Hematopoietic multipotent progenitor cell treated with erythropoietin and hydrocortisone succinate and interleukin-3 and kit ligand, for 15 days (in vitro differentiated cells): ENCODE data around the gene IPPK.

Experiments
- DNase-seq: peaks from one replicate; pipeline ENCODE4 v3.0.0-alpha.2; 2015; ENCODE audit warnings: low spot score

The IPPK gene

DNA sequence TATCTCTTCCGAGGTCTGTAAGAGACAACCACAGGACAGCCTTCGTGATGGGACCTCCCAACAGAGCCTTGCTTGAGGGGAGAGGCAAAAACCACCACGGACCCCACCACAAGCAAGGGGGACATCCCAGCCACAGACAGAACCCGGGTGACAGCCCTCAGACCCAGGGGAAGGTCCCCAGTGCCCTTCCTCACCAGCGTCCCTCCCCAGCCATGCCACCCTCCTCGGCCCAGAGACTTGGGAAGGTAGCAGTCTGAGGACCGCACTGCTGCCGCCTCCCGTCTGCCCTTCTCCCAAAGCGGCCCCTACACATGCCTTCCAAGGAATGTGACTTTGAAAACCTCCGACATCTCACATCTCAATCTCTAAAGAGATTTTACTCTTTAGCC lies 13.4 kb downstream of the IPPK start:
- no peak for DNase-seq

- no peak for DNase-seq
Measured at GRCh38 chr9:92655896-92656536, 13.9 kb downstream of the IPPK start.

GRCh38 chr9:92655366-92655765 lies 14.6 kb downstream of the IPPK start:
- no peak for DNase-seq

- DNase-seq: peak; percentile 79
Measured at GRCh38 chr9:92654481-92655301, 15.2 kb downstream of the IPPK start.

DNA sequence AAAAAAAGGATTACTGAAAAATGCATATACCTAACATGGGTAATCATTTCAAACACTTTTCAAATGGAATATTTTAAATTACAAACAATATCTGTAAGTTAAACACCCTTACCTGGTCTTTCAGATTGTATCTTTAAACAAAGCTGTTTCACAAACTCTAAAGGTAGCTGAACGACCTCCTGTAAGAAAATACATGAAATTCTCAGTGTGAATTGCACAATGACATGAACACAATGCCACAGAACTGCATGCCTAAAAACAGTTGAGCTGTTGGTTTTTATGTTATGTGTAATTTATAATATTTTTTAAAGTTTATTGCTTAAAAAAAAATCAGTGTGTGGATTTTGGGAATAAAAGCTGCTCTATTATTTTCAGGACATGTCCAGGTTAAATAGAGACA lies 17.5 kb downstream of the IPPK start:
- DNase-seq: no peak

DNA sequence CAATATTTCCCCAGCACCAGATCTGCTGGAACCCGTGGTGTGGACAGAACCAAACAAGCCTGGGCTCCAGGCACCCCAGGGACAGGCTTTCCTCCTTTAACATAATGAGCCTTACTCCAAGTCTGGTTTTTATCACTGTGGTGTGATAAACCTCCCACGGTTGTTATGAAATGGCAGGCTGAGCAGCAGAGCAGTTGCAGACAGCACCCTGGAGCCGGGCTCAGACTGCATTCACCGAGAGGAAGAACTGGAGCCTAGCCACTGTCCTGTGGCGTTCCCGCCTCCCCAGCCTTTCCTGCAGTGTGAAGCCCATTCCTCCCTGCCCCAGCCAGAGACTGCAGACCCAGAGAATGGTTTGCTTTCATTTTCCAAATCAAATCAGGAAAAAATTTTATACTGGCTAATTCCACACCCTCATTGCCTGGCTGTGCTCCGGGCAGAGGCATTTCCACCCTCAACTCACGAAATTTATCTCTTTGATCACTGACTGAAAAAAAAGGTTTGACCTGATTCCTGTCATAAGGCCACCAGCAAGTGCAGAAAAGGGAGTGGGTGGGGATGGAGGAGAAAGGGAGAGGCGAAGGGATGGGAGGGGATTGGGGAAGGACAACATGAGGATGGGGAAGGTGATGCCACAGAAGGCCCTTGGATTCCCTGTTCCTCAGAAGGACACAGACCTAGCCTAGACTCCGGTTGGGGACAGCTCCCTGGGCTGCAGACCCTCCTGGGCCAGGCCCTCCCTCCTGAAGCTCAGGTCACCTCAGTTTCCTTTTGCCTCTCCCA lies 18.9 kb downstream of the IPPK start:
- DNase-seq: no peak

- no peak for DNase-seq
Measured at GRCh38 chr9:92650296-92650695, 19.6 kb downstream of the IPPK start.

DNA sequence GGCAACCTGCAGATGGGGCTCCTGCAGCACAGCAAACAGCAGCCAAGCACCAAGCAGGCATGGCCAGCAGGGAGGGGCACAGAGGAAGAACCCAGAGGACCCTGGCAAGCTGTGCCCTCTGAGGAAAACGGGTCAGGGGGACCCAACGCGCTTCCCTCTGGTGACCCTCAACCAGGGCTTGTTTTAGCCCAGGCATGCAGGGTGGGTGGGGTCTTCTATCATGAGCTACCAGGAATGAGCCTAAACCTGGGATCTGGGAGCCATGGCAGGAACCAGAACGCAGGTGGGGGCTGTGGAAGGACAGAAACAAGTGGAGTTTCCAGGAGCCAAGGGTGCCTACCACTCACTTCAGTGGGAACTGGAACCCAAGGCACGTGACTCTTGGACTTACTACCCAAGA lies 20.9 kb downstream of the IPPK start:
- DNase-seq: no peak

DNA sequence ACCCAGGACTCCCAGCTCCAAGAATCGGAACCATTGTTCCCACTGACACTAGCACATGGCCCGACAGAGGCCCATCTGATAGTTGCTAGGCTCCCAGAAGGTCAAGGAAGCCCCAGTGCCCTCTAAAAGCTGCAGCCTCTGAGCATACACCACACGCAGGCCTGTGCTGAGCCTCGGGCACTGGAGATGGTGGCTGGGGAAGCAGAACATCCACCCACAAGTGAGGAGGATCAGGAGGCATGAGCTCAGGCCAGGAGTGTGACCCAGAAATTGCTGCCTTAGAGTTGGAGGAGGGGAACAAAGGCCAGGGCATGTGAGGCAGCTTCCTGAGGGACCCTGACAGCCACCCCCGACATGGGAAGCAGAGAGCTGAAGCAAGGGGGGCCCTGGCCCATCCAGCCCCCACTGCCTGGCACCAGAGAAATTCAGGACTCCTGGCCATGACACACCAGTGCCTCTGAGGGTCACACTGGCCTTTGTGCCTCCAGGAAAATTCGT lies 21.4 kb downstream of the IPPK start:
- DNase-seq: no peak

- no peak for DNase-seq
Measured at GRCh38 chr9:92647671-92648473, 22.1 kb downstream of the IPPK start.

- DNase-seq: no peak
Measured at GRCh38 chr9:92645041-92645440, 24.9 kb downstream of the IPPK start.

- DNase-seq: no peak
Measured at GRCh38 chr9:92644278-92644677, 25.7 kb downstream of the IPPK start.

GRCh38 chr9:92642564-92642963 lies 27.4 kb downstream of the IPPK start:
- no peak for DNase-seq

- DNase-seq: no peak
Measured at GRCh38 chr9:92642041-92642451, 27.9 kb downstream of the IPPK start.

DNA sequence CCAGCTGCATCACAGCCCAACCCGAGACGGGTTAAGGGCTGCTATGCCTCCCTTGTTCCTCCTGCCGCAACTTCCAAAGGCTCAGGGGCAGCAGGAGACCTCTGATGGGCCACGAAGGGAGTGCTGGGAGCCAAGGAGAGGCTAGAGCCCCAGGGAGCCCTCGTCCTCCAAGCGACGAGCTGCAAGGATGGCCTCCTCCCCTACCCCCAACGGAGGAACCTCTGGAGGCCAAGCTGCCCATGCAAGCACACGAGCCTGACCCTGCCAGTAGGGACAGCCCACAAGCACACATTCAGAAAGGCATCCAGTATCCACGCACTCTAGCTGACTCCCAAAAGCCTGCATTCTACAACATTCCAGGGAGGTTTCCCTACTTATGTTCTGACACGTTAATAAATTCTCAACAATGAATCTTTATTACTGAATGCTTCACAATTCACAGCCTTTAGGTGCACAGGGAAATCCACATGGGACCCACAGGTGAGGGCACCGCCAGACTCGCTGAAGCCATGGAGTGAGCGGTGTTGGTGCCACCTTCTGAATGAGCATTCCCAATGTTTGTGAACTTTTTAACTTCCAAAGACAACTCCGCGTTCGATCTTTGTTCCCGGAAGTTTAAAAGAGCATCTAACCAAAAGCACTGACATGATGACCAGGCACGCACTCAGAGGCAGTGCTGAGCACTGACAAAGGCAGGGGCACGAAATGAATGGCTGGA lies 28.7 kb downstream of the IPPK start:
- no peak for DNase-seq

GRCh38 chr9:92640398-92641091 lies 29.4 kb downstream of the IPPK start:
- no peak for DNase-seq

GRCh38 chr9:92639791-92640271 lies 30.1 kb downstream of the IPPK start:
- DNase-seq: no peak

DNA sequence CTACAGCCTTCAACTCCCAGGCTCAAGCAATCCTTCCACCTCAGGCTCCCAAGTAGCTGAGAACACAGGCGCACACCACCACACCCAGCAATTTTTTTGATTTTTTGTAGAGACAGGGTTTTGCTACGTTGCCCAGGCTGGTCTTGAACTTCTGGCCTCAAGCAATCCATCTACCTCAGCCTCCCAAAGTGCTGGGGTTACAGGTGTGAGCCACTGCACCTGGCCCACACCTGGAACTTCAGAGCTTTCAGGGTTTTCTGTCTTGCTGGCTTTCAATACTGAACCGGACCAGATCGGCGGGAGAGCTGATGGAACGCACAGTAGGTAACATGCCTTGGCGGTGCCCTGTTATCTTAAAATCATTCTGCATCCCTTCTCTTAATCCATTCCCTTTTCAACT lies 30.8 kb downstream of the IPPK start:
- no peak for DNase-seq

DNA sequence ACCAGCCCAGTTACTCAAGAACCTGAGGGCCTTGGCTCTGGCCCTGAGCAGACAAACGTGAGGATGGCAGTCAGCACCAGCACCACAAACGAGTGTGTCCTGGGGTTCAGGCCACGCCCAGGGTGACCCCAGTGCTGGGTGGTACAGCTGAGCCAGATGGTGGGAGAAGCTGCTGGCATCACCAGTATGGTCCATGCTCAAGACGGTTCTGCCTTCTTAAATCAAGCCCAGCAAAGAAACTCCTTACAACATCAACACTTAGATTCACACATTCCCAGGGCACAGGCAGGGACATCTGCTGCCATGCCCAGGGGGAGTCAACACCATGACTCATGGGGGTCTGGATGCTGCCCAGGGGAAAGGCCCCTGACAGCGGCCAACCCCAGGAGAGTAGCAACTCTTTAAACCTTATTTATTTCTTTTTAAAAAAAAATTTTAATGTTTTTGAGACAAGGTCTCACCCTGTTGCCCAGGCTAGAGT lies 31.3 kb downstream of the IPPK start:
- no peak for DNase-seq

GRCh38 chr9:92637886-92638620 lies 31.9 kb downstream of the IPPK start:
- DNase-seq: no peak
